Neural cell (in vitro differentiated cells): ENCODE data around the gene SREK1IP1.
A peak's percentile ranks its signal among the peaks of the same experiment; 100 is the strongest.

ENCODE experiments used
- EP300 ChIP-seq: fragments of 450-650 bp; conservative IDR thresholded peaks from 2 replicates; pipeline ENCODE4 v1.6.1; 2014; ENCODE audit warnings: antibody characterized with exemption, mild to moderate bottlenecking, moderate library complexity; ENCODE audit not compliant: poor library complexity, severe bottlenecking
- EZH2 ChIP-seq: fragments of 200-600, 300-800 bp; shearing (Covaris generic), sonication (generic); IDR thresholded peaks from 2 replicates; pipeline ENCODE4 v1.6.1; 2014; ENCODE audit warnings: antibody characterized with exemption, low read length, borderline replicate concordance, mild to moderate bottlenecking; ENCODE audit not compliant: insufficient read depth, poor library complexity, severe bottlenecking
- MXI1 ChIP-seq: fragments of 450-650 bp; conservative IDR thresholded peaks from 2 replicates; pipeline ENCODE4 v1.6.1; 2014; ENCODE audit warnings: antibody characterized with exemption, mild to moderate bottlenecking; ENCODE audit not compliant: poor library complexity, severe bottlenecking
- RAD21 ChIP-seq: fragments of 450-650 bp; conservative IDR thresholded peaks from 2 replicates; pipeline ENCODE4 v1.6.1; 2014; ENCODE audit warnings: antibody characterized with exemption, mild to moderate bottlenecking, moderate library complexity
- TF ChIP-seq, protein P1 (sequence below): fragments of 450-650 bp; IDR thresholded peaks from 2 replicates; pipeline ENCODE4 v1.5.1; 2014; ENCODE audit warnings: antibody characterized with exemption, mild to moderate bottlenecking, moderate library complexity; ENCODE audit not compliant: poor library complexity, severe bottlenecking

- TF ChIP-seq, protein P1, sequence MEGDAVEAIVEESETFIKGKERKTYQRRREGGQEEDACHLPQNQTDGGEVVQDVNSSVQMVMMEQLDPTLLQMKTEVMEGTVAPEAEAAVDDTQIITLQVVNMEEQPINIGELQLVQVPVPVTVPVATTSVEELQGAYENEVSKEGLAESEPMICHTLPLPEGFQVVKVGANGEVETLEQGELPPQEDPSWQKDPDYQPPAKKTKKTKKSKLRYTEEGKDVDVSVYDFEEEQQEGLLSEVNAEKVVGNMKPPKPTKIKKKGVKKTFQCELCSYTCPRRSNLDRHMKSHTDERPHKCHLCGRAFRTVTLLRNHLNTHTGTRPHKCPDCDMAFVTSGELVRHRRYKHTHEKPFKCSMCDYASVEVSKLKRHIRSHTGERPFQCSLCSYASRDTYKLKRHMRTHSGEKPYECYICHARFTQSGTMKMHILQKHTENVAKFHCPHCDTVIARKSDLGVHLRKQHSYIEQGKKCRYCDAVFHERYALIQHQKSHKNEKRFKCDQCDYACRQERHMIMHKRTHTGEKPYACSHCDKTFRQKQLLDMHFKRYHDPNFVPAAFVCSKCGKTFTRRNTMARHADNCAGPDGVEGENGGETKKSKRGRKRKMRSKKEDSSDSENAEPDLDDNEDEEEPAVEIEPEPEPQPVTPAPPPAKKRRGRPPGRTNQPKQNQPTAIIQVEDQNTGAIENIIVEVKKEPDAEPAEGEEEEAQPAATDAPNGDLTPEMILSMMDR: no peak
- TF ChIP-seq EP300 (no peak), RAD21 (no peak), MXI1 (peak; percentile 37), EZH2 (no peak)
Measured at GRCh38 chr5:64690417-64691151, 77.9 kb downstream of the SREK1IP1 start, which contains the start of gene SHISAL2B.
